ENCODE results near the gene COPG2.
"Not testable (repeated sequence)": the region's sequence is repeated elsewhere in the genome, so short reads cannot be mapped to it uniquely, and the experiment has no call there.

GRCh38 chr7:130570144-130570543 lies 98.4 kb downstream of the COPG2 start:
- TF ChIP-seq CTCF, EP300, POLR2A (IDR thresholded peaks at IDR 0.05): not testable (repeated sequence)
